Smooth muscle cell (in vitro differentiated cells): ENCODE measurements around the gene MYO9A. TPM values are rescaled to one million over a fixed set of nuclear protein-coding genes. Genes with fewer than 3 reads are reported as not detected.

Experiments used
- DNase-seq: peaks from one replicate; lab custom pipeline; 2025; ENCODE audit not compliant: unreplicated experiment; lab: John Stamatoyannopoulos, UW
- H2AFZ ChIP-seq: fragments of 200-600 bp; sonication (generic); 2 replicates; pipeline ENCODE4 v1.6.0; 2016; ENCODE audit warnings: antibody characterized with exemption, low read depth, mild to moderate bottlenecking
- H3F3A ChIP-seq: fragments of 200-600 bp; sonication (generic); 2 replicates; pipeline ENCODE4 v1.6.0; 2017; ENCODE audit warnings: antibody characterized with exemption, low read depth
- H3K27ac ChIP-seq: fragments of 200-600 bp; sonication (generic); 2 replicates; pipeline ENCODE4 v1.5.1; 2016; ENCODE audit warnings: low read depth, mild to moderate bottlenecking
- H3K27me3 ChIP-seq: fragments of 200-600 bp; sonication (generic); 2 replicates; pipeline ENCODE4 v1.6.1; 2016; ENCODE audit warnings: low read depth, mild to moderate bottlenecking
- H3K36me3 ChIP-seq: fragments of 200-600 bp; sonication (generic); 2 replicates; pipeline ENCODE4 v1.5.1; 2016; ENCODE audit warnings: low read depth
- H3K4me1 ChIP-seq: fragments of 200-600 bp; sonication (generic); 2 replicates; pipeline ENCODE4 v1.5.1; 2016; ENCODE audit warnings: low read depth
- H3K4me2 ChIP-seq: fragments of 200-600 bp; sonication (generic); 2 replicates; pipeline ENCODE4 v1.6.0; 2016; ENCODE audit warnings: mild to moderate bottlenecking
- H3K4me3 ChIP-seq: fragments of 200-600 bp; sonication (generic); 2 replicates; pipeline ENCODE4 v1.5.1; 2016; ENCODE audit warnings: mild to moderate bottlenecking
- H3K79me2 ChIP-seq: fragments of 200-600 bp; sonication (generic); 2 replicates; pipeline ENCODE4 v1.6.0; 2016; ENCODE audit warnings: low read depth, mild to moderate bottlenecking
- H3K9ac ChIP-seq: fragments of 200-600 bp; sonication (generic); 2 replicates; pipeline ENCODE4 v1.6.0; 2016; ENCODE audit warnings: low read depth
- H3K9me3 ChIP-seq: fragments of 200-600 bp; sonication (generic); replicated peaks from 2 replicates; pipeline ENCODE4 v1.5.1; 2016; ENCODE audit warnings: low read depth
- H4K20me1 ChIP-seq: fragments of 200-600 bp; sonication (generic); 2 replicates; pipeline ENCODE4 v1.6.0; 2016; ENCODE audit warnings: low read depth
- CTCF ChIP-seq: fragments of 200-600 bp; sonication (generic); IDR thresholded peaks from 2 replicates; pipeline ENCODE4 v1.5.1; 2017; ENCODE audit warnings: borderline replicate concordance, mild to moderate bottlenecking, antibody characterized with exemption; ENCODE audit not compliant: insufficient read depth, poor library complexity, severe bottlenecking
- WGBS: methylation state at CpG from one replicate; pipeline ENCODE4 v1.1.7; 2016; ENCODE audit warnings: low lambda C conversion rate; 5-methylcytosine and 5-hydroxymethylcytosine counted together
- polyA plus RNA-seq: library from polyadenylated mRNA; unstranded; fragments of >200 nt; fragmentation: Nextera tagmentation; extraction: Ambion mirVana; gene quantifications from 2 replicates; pipeline ENCODE4 v1.2.1, GENCODE V29; 2016
- total RNA-seq: library from RNA; depleted of rRNA; stranded (reverse); fragments of >200 nt; gene quantifications from 2 replicates; pipeline ENCODE4 v1.2.3, GENCODE V29; 2014

The MYO9A gene
- total and polyA plus RNA-seq, 2 experiments from 2014 or later: 10.7 to 36.9 TPM

GRCh38 chr15:72116731-72117485 lies 1.0 kb downstream of the MYO9A start:
- peak overlapping the region; percentile 88 for H3K4me2 ChIP-seq
- peaks cover 6% of the 10 kb centered on the region for H3F3A ChIP-seq
- peaks cover 49% of the 10 kb centered on the region for H3K79me2 ChIP-seq
- no peak for TF ChIP-seq CTCF
- peaks cover 45% of the 10 kb centered on the region for H4K20me1 ChIP-seq
- WGBS: 3% methylated on average over 24 of the region's 24 CpGs
- peak overlapping the region; percentile 88 for H2AFZ ChIP-seq
- H3K9ac ChIP-seq: peak overlapping the region; percentile 71
- H3K4me3 ChIP-seq: peak overlapping the region; percentile 86
- H3K27me3 ChIP-seq: no peaks in the 10 kb centered on the region
- H3K27ac ChIP-seq: peak overlapping the region; percentile 98
- no peak for DNase-seq
- peaks cover 13% of the 10 kb centered on the region for H3K4me1 ChIP-seq
- no peaks in the 10 kb centered on the region for H3K36me3 ChIP-seq
- H3K9me3 ChIP-seq: no peaks in the 10 kb centered on the region

GRCh38 chr15:72113347-72114031 lies 4.5 kb downstream of the MYO9A start:
- Histone ChIP-seq H3K79me2 (peaks cover 80% of the 10 kb centered on the region), H4K20me1 (peaks cover 79% of the 10 kb centered on the region)
- 85% methylated on average over 4 of the region's 4 CpGs for WGBS

GRCh38 chr15:72112805-72113204 lies 5.1 kb downstream of the MYO9A start:
- H3K9me3 ChIP-seq: no peaks in the 10 kb centered on the region
- H3K79me2 ChIP-seq: peaks cover 87% of the 10 kb centered on the region
- no peak for DNase-seq
- no peak overlapping the region for H2AFZ ChIP-seq
- H3K4me1 ChIP-seq: peaks cover 13% of the 10 kb centered on the region
- H3K27ac ChIP-seq: no peak overlapping the region
- no peak for TF ChIP-seq CTCF
- peaks cover 86% of the 10 kb centered on the region for H4K20me1 ChIP-seq
- H3K36me3 ChIP-seq: no peaks in the 10 kb centered on the region
- no peak overlapping the region for H3K9ac ChIP-seq
- peaks cover 6% of the 10 kb centered on the region for H3F3A ChIP-seq
- H3K27me3 ChIP-seq: no peaks in the 10 kb centered on the region
- H3K4me3 ChIP-seq: no peak overlapping the region
- H3K4me2 ChIP-seq: no peak overlapping the region

More at GRCh38 chr15:72113347-72114031, 4.5 kb downstream of the MYO9A start:
- Histone ChIP-seq H2AFZ (no peak overlapping the region), H3K4me2 (no peak overlapping the region), H3K4me1 (peaks cover 10% of the 10 kb centered on the region), H3K36me3 (no peaks in the 10 kb centered on the region), H3F3A (peaks cover 6% of the 10 kb centered on the region), H3K9ac (no peak overlapping the region), H3K27ac (no peak overlapping the region), H3K9me3 (no peaks in the 10 kb centered on the region), H3K27me3 (no peaks in the 10 kb centered on the region), H3K4me3 (no peak overlapping the region)
- no peak for TF ChIP-seq CTCF
- DNase-seq: no peak
